GM04504 (cell line): ENCODE data around the gene SNRNP27.
"Not testable (repeated sequence)": the region's sequence is repeated elsewhere in the genome, so short reads cannot be mapped to it uniquely, and the experiment has no call there.

Source experiments
- DNase-seq: peaks from one replicate; pipeline ENCODE4 v3.0.0-alpha.2; 2012; ENCODE audit warnings: low read depth

The SNRNP27 gene

GRCh38 chr2:69946351-69947324 is 52.9 kb downstream of the SNRNP27 start:
- peak; percentile 18 for DNase-seq

GRCh38 chr2:69947325-69947931 is 53.7 kb downstream of the SNRNP27 start:
- DNase-seq, result no peak

- no peak for DNase-seq
Observed at GRCh38 chr2:69948032-69948962, 54.5 kb downstream of the SNRNP27 start.

- DNase-seq, result no peak
Observed at GRCh38 chr2:69948963-69949645, 55.3 kb downstream of the SNRNP27 start.

GRCh38 chr2:69950241-69950640 is 56.5 kb downstream of the SNRNP27 start:
- no peak for DNase-seq

- DNase-seq, result not testable (repeated sequence)
Observed at GRCh38 chr2:69950671-69951070, 56.9 kb downstream of the SNRNP27 start.

GRCh38 chr2:69952336-69953115 is 58.8 kb downstream of the SNRNP27 start:
- DNase-seq, result no peak

- no peak for DNase-seq
Observed at GRCh38 chr2:69954084-69954483, 60.3 kb downstream of the SNRNP27 start.
